GM12891 (cell line): ENCODE results near the gene TNFRSF11A.

Experiments
- DNase-seq: peaks from one replicate; pipeline ENCODE4 v3.0.0; 2011; ENCODE audit warnings: low spot score; ENCODE audit not compliant: insufficient read length
- FAIRE-seq: peaks from 2 replicates; lab custom pipeline; 2011; peaks lifted over from hg19 to GRCh38; lab: Jason Lieb, UNC
- PAX5 ChIP-seq: IDR thresholded peaks from 2 replicates; pipeline ENCODE4 v1.6.1; 2011; ENCODE audit warnings: low read length, moderate library complexity, mild to moderate bottlenecking; ENCODE audit not compliant: insufficient read depth, severe bottlenecking
- POLR2A ChIP-seq: IDR thresholded peaks from 2 replicates; pipeline ENCODE4 v1.6.1; 2011; ENCODE audit warnings: low read depth, low read length, control low read depth
- POLR2AphosphoS5 ChIP-seq: IDR thresholded peaks from 2 replicates; pipeline ENCODE4 v1.6.1; 2011; ENCODE audit warnings: low read depth, low read length, control low read depth
- POU2F2 ChIP-seq: IDR thresholded peaks from 2 replicates; pipeline ENCODE4 v1.6.1; 2011; ENCODE audit warnings: low read depth, mild to moderate bottlenecking, control low read depth, low read length, moderate library complexity
- SPI1 ChIP-seq: IDR thresholded peaks from 2 replicates; pipeline ENCODE4 v1.6.1; 2011; ENCODE audit warnings: low read depth, low read length, control low read depth
- TAF1 ChIP-seq: IDR thresholded peaks from 2 replicates; pipeline ENCODE4 v1.6.1; 2011; ENCODE audit warnings: low read depth, low read length, control low read depth

The TNFRSF11A gene

GRCh38 chr18:62331581-62332356, 6.7 kb downstream of the TNFRSF11A start:
- TF ChIP-seq POLR2A = no peak
- TF ChIP-seq SPI1 = peak; percentile 59; the same call in 1 of the 2 replicates
- TF ChIP-seq PAX5 = no peak
- peak; percentile 47 for FAIRE-seq

DNA sequence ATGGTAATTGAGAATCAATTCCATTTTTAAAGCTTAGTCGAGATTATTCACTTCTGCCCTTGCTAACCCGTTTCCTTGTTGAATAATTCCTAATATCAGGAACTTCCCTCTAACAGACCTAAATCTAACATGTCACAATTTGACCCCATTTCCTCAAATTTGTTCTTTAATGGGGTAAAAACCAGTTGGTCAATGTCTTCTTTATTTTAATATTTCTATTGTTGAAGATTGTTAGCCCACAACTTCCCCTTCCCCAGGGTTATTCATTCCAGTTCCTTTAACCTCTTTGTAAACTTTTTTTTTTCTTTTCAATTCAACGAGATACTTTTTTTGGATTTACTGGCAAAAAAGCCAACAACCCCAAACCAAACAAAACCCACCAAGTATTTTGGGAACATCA, 7.3 kb downstream of the TNFRSF11A start:
- FAIRE-seq (no peak), DNase-seq (no peak)
- TF ChIP-seq PAX5 (no peak), POU2F2 (no peak), SPI1 (no peak), POLR2AphosphoS5 (no peak), POLR2A (no peak), TAF1 (no peak)

More at GRCh38 chr18:62331581-62332356, 6.7 kb downstream of the TNFRSF11A start:
- no peak for DNase-seq

- no peak for DNase-seq
Observed at GRCh38 chr18:62332964-62333695, 8.0 kb downstream of the TNFRSF11A start.

GRCh38 chr18:62334120-62334519, 9.0 kb downstream of the TNFRSF11A start:
- TF ChIP-seq TAF1 (no peak), PAX5 (no peak), POLR2A (no peak), SPI1 (no peak), POU2F2 (no peak), POLR2AphosphoS5 (no peak)
- FAIRE-seq = peak; percentile 51
- no peak for DNase-seq

More at GRCh38 chr18:62332964-62333695, 8.0 kb downstream of the TNFRSF11A start:
- no peak for FAIRE-seq
- no peak for TF ChIP-seq SPI1
- no peak for TF ChIP-seq POLR2AphosphoS5
- no peak for TF ChIP-seq POU2F2
- no peak for TF ChIP-seq PAX5
- no peak for TF ChIP-seq TAF1
- TF ChIP-seq POLR2A = no peak

DNA sequence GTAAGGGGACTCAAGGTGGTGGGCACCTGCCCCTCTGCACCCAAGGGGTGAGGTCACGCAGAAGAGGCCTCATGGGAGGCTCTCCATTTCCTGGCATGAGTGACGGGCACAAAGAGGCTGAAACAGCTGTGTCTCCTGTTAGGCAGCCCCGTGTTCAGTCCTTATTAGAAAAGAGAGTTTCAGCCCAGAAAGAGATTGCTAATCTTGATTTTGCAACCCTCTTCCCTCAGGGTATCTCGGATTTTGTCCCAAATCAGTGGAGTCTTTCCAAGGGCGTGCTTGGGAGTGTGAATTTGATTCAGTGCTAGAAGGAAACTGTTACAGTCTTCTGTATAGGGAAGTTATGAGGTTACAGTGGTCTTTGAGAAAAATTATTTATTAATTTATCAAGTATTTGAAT, 10.4 kb downstream of the TNFRSF11A start:
- DNase-seq (no peak), FAIRE-seq (no peak)
- TF ChIP-seq POU2F2 (no peak), POLR2A (no peak), SPI1 (no peak), POLR2AphosphoS5 (no peak), PAX5 (no peak), TAF1 (no peak)

GRCh38 chr18:62336618-62337017, 11.5 kb downstream of the TNFRSF11A start:
- DNase-seq (no peak), FAIRE-seq (no peak)
- TF ChIP-seq PAX5 (no peak), SPI1 (no peak), POLR2A (no peak), POU2F2 (no peak), POLR2AphosphoS5 (no peak), TAF1 (no peak)

GRCh38 chr18:62337336-62337735, 12.2 kb downstream of the TNFRSF11A start:
- TF ChIP-seq PAX5 = no peak
- no peak for TF ChIP-seq TAF1
- no peak for TF ChIP-seq POLR2A
- TF ChIP-seq SPI1 = no peak
- TF ChIP-seq POU2F2 = no peak
- no peak for TF ChIP-seq POLR2AphosphoS5
- DNase-seq = no peak
- no peak for FAIRE-seq

DNA sequence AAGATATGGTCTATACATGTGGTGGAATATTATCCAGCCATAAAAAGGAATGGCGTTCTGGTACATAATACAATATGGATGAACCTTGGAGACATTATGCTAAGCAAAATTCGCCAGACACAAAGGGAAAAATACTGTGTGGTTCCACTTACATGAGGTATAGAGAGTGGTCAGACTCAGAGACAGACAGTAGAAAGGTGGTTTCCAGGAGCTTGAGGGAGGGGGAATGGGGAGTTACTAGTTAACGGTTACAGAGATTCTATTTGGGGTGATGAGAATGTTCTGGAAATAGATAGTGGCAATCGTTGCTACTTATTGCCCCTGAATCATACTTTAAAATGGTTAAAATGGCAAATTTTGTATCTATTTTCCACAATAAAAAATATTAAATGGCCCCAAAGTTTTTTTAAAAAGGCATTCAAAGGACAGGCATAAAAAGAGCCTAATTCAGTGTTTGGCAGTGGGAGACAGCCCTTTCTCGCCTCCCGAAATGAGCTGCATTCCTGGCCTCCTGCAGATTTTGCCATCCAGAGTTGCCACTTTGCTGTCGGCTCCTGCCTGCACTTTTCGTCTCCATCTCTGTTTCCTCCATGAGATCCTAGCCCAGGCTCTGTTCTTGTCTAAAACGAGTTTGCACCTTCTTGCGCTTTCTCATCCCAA, 13.5 kb downstream of the TNFRSF11A start:
- DNase-seq (no peak), FAIRE-seq (no peak)

GRCh38 chr18:62339106-62339988, 14.2 kb downstream of the TNFRSF11A start:
- TF ChIP-seq POLR2A (no peak), SPI1 (0 out of 2 replicates have a peak, but pooled peaks have one; percentile 11), PAX5 (no peak)
- FAIRE-seq (no peak), DNase-seq (no peak)

More for the DNA sequence above, 13.5 kb downstream of the TNFRSF11A start:
- TF ChIP-seq POLR2A (no peak), SPI1 (no peak), POLR2AphosphoS5 (no peak)
